C4-2B (cell line): ENCODE measurements around the gene REV1.
"Not testable (repeated sequence)": the region's sequence is repeated elsewhere in the genome, so short reads cannot be mapped to it uniquely, and the experiment has no call there.

Experiments
- H3K27ac ChIP-seq: fragments of 450-650 bp; 2 replicates; pipeline ENCODE4 v1.5.1; 2017
- CTCF ChIP-seq: fragments of 450-650 bp; conservative IDR thresholded peaks from 2 replicates; pipeline ENCODE4 v1.5.1; 2017; ENCODE audit warnings: mild to moderate bottlenecking
- ZFX ChIP-seq: fragments of 450-650 bp; IDR thresholded peaks from 2 replicates; pipeline ENCODE4 v1.6.1; 2017

REV1 gene

GRCh38 chr2:99512181-99512591, 22.4 kb upstream of the REV1 start:
- no peak overlapping the region for H3K27ac ChIP-seq
- TF ChIP-seq ZFX (no peak), CTCF (no peak)

- no peak overlapping the region for H3K27ac ChIP-seq
- no peak for TF ChIP-seq CTCF
- TF ChIP-seq ZFX = no peak
Measured at GRCh38 chr2:99509387-99509786, 19.6 kb upstream of the REV1 start.

GRCh38 chr2:99507937-99508818, 18.4 kb upstream of the REV1 start:
- no peak overlapping the region for H3K27ac ChIP-seq
- no peak for TF ChIP-seq ZFX
- no peak for TF ChIP-seq CTCF

GRCh38 chr2:99504844-99505584, 15.2 kb upstream of the REV1 start:
- no peak for TF ChIP-seq CTCF
- TF ChIP-seq ZFX = no peak

GRCh38 chr2:99503662-99504416, 14.0 kb upstream of the REV1 start:
- not testable (repeated sequence) for H3K27ac ChIP-seq

More at GRCh38 chr2:99504844-99505584, 15.2 kb upstream of the REV1 start:
- no peak overlapping the region for H3K27ac ChIP-seq

- TF ChIP-seq ZFX (no peak), CTCF (no peak)
- no peak overlapping the region for H3K27ac ChIP-seq
Measured at GRCh38 chr2:99496021-99496420, 6.2 kb upstream of the REV1 start.

- TF ChIP-seq CTCF (no peak), ZFX (no peak)
- H3K27ac ChIP-seq = no peak overlapping the region
Measured at GRCh38 chr2:99495115-99495860, 5.5 kb upstream of the REV1 start.
